Amniotic epithelial cell (primary cell): ENCODE data around the gene ACADVL.
A peak's percentile ranks its signal among the peaks of the same experiment; 100 is the strongest.

Experiments used
- DNase-seq: peaks from one replicate; pipeline ENCODE4 v3.0.0-alpha.2; 2010; ENCODE audit warnings: low read depth

ACADVL gene

DNA sequence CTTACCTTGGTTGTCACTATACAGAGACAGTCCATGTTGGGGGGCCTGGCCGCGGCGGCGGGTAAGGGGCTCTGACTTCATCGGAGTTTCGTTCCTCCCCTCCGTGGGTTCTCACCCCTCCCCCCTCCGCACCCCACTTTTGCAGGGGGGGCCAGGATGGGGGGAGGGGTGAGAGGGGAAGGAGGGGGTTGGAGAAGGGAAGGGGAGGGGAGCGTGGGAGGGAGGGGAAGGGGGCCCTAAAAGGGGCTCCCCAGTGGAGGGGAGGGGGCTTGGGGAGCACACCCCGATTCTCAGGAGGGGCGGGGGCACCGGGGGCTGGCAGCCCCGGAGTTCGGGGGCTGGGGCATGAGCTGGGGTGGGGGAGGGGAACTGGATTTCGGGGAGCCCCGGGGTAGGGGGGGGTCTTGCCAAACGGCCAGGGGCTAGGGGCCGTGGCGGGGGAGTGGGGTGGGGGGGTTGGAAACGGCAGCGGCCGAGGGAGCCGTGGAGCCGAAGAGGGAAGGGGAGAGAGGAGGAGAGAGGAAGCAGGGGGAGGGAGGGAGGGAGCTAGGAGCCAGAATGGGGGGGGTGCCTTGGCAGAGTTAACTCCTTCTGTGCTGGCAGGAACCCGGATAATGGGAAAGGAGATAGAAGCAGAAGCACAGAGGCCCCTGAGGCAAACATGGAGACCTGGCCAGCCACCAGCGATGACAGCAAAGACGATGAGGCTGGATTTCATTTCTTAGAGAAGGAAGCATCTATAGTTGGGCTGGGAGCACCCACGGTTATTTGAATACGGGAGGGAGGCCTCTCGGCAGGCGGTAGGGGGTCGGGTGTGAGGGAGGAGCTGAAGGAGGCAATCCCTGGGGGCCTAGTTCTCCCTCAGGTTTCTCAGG is 2.4 kb upstream of the ACADVL start:
- peak; percentile 75 for DNase-seq

DNA sequence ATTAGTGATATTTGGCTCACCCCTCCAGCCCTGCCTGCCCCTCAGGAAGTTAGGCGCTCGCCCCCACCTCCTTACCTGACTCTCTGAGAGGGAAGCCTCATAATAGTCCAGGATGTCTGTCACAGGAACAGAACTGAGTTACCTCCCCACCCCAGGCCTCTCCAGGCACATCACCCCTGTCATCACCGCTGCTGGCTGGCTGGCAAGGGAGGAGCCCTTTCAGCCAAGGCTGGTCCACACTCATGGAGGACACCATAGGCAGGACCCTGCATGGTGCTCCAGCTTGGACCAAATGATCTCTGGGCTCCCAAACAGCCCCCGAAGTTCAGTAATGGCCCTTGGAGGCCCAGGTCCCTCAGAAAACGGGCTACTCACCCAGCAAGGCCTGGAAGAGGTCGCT is 1.6 kb upstream of the ACADVL start:
- no peak for DNase-seq

DNA sequence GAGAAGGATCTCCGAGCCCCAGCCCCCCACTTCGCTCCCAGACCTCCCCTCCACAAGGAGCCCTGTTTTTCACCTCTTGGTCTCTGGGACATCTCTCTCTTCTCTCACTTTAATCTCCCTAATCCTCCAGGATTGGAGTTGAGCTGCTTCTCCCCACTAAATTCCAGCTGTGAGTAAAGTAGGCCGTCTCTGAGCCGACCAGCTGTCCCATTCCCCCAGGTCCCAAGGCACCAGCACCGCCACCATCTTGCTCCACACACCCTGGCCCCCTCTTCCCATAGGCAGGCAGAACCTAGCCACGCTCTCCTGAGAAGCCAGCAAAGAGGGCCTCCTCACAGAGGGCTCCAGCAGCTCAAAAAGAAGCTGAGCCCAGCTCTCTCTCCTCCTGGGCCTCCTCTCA is 980 bp upstream of the ACADVL start:
- DNase-seq: no peak

DNA sequence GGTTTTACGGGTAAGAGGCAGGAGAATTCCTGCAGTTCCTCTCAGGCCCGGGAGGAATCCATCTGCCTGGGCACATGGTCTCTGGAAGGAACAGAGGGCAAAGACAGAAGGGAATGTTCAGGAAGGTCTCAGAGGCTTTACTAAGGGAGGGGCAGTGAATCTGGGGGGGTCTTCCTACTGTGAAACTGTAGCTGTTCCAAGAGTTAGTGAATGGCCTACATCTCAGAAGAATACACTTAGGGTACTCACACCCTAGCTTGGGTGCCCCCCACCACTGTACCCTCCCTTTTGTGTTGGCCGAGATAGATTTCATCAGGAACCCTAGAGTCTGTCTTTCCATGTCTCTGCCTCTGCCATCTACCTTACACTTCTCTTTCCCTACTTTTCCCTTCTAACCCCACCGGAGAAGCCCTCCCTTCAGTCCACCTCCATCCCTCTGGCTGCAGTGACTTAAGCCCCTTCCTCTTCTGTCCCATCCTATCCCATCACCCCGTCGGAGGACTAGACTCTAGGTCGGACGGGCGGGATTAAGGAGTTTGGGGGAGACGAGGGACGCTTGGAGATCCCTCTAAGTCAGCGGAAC is 418 bp upstream of the ACADVL start:
- no peak for DNase-seq

DNA sequence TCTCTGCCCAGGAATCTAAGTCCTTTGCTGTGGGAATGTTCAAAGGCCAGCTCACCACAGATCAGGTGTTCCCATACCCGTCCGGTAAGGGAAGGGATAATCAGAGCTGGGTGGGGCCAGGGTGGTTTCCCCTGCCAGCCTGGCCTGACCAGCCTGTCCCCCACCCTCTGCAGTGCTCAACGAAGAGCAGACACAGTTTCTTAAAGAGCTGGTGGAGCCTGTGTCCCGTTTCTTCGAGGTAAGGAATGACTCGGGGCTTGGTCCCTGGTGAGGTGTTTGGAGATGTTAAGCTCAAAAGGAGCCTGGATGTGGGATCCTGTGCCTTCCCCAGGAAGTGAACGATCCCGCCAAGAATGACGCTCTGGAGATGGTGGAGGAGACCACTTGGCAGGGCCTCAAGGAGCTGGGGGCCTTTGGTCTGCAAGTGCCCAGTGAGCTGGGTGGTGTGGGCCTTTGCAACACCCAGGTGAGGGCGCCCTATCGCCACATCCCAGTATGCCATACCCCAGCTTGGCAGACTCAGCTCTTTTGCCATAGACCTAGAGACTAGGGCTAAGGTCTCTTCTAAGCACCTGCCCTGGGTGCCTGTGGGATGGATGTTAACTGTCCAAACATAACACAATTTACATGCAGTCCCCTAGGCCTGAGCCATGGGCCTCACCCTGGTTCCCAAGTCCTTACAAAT is 997 bp downstream of the ACADVL start:
- DNase-seq: peak; percentile 66

DNA sequence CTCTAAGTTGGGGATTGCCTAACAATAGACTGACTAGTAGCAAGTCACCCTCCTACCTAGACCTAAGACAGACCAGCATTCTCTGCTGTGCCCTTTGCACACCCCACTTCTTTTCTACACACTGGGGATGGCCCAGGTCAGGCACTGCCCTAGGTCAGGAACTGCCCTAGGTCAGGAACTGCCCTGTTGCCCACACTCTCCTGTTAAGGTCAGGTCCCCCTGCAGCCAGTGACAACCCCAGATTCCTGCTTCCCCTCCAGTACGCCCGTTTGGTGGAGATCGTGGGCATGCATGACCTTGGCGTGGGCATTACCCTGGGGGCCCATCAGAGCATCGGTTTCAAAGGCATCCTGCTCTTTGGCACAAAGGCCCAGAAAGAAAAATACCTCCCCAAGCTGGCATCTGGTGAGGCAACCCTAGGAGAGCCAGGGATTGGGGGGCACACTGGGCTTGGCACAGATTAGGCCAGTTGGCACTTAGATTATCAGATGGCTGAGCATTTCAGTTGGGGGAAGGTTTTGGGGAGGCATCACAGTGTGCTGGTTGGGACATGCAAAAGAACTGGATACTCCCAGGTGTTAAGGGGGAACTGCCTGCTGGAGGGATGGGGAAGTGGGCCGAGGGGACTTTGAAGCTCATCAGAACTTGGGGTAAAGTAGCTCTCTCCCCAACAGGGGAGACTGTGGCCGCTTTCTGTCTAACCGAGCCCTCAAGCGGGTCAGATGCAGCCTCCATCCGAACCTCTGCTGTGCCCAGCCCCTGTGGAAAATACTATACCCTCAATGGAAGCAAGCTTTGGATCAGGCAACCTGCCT is 1.7 kb downstream of the ACADVL start:
- DNase-seq: no peak

DNA sequence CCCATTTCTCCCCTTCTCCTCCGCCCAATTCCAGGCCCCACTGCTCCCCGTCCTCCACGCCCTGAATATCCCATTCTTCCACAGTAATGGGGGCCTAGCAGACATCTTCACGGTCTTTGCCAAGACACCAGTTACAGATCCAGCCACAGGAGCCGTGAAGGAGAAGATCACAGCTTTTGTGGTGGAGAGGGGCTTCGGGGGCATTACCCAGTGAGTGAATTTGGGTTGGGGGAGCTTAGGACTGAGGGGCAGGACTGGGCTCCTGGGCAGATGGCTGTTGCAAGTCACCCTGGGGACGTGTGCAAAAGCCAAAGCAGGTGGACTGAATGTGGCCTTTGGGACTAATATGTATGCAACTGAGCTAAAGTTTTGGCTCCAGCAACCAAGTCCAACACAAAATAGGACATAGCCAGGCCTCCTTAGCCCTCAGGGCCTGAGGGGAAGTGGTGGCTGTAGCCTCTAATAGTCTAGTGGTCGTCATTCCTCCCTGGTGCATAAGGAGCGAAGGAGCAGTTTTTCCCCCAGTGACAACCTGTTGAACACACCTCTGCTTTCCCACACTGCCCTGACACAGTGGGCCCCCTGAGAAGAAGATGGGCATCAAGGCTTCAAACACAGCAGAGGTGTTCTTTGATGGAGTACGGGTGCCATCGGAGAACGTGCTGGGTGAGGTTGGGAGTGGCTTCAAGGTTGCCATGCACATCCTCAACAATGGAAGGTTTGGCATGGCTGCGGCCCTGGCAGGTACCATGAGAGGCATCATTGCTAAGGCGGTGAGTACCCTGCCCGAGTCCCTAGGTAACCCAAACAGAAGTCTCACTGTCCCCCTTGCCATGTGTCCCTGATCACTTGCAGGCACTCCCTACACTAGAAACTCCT is 2.6 kb downstream of the ACADVL start:
- no peak for DNase-seq

DNA sequence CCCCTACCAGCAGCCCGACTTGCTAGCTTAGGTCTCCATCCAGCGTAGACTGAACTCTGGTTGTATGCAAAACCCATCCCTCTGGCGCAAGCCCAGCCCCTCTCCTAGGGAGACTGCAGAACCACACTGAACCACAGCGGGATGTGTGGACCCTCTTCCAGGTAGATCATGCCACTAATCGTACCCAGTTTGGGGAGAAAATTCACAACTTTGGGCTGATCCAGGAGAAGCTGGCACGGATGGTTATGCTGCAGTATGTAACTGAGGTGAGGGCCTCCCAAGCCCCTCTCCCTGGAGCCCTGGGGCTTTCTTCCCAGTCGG is 3.2 kb downstream of the ACADVL start:
- no peak for DNase-seq

DNA sequence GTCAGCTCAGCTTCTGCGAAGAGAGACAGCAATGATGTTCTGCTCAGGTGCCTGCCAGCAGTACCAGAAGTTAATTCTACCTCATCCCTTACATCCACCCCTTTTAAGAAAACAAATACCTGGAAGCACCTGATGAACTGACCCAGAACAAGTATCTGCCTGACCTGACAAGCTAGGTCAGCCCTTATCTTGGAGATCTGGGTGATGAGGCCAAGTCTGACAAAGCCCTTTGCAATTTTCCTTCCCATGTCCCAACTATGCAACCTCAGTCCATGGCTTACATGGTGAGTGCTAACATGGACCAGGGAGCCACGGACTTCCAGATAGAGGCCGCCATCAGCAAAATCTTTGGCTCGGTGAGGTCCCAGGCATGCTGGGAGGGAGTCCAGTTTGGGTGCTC is 3.6 kb downstream of the ACADVL start:
- DNase-seq: peak; percentile 36

DNA sequence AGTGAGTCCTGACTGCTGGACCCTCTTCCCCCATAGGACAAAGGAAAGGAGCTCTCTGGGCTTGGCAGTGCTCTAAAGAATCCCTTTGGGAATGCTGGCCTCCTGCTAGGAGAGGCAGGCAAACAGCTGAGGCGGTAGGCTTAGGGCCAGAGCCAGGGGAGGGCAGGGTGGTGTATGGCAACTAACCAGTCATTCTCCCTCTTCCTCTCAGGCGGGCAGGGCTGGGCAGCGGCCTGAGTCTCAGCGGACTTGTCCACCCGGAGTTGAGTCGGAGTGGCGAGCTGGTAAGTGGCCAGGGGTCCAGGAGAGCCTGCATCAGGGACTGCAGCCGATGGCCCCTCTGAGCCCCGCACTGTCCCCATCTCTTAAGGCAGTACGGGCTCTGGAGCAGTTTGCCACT is 4.4 kb downstream of the ACADVL start:
- no peak for DNase-seq

DNA sequence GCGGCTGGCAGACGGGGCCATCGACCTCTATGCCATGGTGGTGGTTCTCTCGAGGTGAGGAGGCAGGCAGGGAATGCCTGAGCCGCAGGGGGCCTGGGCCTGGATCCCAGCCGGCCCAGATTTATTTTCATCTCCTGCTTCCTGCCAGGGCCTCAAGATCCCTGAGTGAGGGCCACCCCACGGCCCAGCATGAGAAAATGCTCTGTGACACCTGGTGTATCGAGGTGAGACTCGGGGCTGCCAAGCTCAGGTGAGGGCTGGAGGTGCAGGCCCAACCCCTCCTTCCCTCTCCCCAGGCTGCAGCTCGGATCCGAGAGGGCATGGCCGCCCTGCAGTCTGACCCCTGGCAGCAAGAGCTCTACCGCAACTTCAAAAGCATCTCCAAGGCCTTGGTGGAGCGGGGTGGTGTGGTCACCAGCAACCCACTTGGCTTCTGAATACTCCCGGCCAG is 4.9 kb downstream of the ACADVL start:
- no peak for DNase-seq

DNA sequence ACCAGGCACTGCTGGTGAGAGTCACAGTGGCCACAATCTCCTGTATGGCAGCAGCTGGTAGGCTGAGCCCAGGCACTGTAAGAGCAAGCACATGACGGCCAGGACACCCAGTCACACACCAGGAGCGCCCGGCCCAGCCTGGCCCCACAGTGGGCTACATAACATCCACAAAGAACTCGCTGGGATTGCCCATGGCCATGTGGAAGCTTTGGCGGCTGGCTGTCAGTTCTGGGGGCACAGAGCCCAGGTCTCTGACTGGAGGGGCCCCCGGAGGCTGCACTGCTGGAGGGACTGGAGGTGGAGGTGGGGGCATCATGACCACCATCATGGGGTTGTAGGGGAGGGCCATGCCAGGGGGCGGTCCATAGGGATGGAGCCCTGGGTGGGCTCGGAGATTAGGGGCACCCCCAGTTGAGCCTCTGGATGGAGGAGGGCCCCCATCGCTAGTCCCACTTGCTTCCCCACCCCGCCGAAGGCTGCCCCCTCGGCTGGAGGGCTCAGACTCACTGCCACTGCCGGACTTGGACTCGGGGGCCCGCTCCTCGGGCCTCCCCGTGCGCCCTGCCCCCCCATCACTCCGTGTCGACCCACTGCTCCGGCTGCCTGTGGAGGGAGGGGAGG is 6.1 kb downstream of the ACADVL start:
- no peak for DNase-seq

DNA sequence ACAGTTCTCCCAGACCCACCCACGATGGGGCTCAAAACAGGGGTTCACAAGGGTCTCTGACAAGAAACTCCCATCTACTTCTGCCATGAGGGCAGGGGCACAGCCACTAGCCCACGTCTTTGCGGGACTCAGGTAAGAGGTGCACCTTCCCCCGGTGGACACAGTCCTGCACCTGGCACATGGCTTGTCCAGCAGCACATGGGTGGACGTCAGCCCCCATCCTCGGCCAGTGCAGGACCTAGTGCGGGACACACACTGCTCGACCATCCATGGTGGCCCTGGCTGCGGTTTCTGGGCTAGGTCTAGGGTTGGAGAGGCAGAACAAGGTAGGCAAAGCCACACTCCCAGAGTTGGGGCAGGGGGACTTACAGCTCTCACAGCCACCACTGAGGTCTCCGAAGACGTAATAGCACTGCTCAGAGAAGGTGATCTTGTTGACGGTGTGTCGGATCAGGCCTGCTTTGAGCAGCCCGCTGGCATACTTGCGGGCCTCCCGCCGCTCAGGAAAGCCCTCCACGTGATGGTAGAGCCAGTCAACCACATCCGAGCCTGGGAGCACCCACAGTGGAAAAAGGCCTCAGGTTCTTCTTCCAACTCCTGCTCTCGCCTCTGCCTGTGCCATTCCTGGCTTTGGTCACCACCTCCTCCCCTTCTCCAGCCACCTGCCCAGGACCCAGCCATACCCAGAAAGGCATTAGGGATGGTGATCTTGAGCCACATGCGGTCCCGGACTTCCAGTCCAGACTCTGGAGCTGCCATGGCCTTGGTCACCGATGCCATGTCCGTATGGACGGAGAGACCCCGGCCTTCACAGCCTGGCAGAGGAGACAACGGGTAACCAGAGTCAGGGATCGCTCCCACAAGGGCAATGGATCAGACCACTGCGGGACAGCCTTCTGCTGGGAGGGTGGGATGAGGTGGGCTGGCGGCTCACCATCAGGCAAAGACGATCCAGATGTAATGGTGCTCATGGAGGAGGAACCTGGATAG is 7.3 kb downstream of the ACADVL start:
- no peak for DNase-seq

DNA sequence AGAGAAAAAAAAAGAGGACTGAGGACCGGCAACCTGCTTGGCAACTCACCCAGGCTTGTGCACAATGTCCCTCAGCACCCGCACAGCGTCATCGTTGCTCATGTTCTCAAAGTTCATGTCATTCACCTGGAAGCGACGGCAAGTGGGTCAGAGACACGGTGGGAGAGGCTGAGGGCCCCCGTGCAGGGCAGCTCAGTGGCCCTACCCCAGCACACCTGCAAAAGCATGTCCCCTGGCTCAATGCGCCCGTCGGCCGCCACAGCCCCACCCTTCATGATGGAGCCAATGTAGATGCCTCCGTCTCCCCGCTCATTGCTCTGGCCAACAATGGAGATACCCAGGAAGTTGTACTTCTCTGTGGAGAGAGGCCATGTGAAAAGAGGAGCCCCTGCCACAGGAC is 9.2 kb downstream of the ACADVL start:
- no peak for DNase-seq

DNA sequence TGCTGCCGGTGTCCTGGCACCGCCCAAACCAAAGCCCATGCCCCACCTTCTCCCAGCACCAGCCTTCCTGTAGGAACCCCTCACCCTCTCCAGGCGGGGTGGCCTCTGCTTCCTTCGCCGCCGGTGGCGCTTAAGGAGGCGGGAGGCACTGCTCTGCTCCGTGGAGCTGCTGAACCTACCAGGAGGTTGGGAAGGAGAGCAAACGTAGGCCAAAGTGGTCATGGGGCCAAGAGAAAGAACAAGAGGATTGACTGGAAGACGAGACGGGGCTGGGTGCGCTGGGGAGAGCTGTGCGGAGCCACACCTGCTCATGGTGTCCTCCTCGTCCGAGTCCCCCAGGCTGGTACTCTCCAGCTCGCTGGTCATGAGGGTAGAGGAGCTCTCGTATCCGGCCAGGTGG is 9.8 kb downstream of the ACADVL start:
- DNase-seq: no peak

DNA sequence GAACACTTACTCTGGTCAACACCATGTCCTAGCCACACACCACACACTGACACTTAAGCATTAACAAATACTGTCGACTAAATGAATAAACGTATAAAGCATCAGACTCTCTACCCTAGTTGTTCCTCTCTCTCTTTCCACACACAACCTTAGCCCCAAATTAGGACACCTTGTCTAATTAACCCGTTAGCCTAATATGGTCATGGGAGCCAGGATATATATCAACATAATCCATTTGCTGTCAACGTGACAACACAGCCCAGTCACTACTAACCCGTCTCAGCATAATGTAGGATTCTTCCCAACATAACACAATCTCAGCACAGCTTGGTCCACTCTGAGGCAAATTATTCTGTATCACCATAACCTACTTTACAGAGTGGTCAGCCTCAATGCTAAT is 12.4 kb downstream of the ACADVL start:
- no peak for DNase-seq

DNA sequence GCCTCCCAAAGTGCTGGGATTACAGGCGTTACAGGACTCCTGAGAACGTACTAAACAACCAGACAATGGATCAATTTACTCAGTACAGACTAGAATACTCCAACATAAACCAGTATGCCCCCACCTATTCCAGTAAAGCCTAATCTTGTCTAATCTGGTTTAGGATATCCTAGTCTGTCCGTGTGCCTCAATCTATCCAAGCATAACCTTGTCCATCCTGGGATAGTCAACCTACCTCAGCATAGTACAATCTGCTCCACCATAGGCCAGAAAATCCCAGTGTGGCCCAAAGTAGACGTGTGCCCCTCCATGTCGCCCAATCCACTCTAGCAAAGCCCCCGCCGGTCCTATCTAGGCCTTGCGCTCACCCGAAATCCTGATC is 14.0 kb downstream of the ACADVL start:
- DNase-seq: no peak

DNA sequence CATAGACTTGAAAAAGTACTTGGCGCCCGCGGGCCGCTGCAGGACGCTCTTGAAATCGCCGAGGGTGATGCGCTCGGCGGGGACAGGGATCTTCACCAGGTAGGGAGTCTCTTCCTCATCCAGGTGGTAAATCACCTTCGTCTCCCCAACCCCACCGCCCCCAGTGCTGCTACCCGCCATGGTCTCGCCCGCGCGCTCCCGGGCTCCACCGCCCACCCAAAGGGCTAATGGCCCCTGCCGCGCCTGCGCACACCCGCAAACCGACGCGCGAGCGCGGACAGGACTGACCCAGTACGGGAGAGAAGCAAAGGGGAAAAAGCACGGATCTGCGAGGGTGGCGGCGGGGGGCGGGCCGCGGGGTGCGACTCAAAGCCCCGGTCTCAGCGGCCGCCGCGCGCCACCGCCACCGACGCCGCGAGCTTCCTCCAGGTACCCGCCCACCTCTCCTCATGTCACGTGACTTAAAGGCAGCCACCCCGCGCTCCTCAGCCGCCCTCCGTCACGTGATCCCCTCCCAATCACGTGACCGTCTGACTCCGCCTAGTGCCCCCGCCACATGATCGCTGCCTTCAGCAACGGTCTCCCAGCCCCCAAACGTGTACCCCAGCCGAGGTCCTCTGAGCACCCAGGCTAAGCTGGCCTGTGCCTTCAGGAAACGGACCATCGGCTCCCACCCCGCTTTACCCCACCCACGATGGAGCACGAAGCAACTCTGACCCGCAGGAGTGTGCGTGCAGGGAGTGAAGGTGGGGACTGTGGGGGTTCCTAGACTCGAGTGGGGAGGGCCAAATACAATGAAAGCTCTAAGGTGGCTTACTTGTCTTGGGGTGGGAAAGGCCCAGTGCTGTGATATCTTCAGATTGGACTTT is 14.6 kb downstream of the ACADVL start, which contains the start of gene DVL2:
TSS of gene DVL2 (minus strand) at position 435 of the 869 bp plus-strand sequence. CDS start at position 180, 255 bp downstream.
- peak; percentile 89 for DNase-seq
